GM19240 (cell line): Measurements from ENCODE around the gene TRIM37.
"Not testable (repeated sequence)": the region's sequence is repeated elsewhere in the genome, so short reads cannot be mapped to it uniquely, and the experiment has no call there.

Experiments used
- DNase-seq: peaks from one replicate; pipeline ENCODE4 v3.0.0; 2011; ENCODE audit warnings: low spot score; ENCODE audit not compliant: insufficient read length

Gene TRIM37

DNA sequence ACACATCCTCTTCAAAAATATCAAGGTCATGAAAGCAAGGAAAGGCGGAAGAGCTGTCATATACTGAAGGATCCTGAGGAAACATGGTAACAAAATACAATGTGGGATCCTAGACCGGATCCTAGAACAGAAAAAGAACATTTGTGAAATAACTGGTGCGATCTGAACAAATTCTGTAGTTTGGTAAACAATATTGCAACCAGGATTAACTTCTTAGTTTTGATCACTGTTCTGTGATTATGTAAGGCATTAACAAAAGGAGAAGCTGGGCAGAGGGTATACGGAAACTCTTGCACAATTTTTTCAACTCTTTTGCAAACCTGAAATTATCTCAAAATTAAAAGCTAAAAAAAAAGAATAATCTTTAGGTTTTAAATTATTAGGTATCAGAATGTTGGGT, 109.7 kb downstream of the TRIM37 start:
- no peak for DNase-seq

DNA sequence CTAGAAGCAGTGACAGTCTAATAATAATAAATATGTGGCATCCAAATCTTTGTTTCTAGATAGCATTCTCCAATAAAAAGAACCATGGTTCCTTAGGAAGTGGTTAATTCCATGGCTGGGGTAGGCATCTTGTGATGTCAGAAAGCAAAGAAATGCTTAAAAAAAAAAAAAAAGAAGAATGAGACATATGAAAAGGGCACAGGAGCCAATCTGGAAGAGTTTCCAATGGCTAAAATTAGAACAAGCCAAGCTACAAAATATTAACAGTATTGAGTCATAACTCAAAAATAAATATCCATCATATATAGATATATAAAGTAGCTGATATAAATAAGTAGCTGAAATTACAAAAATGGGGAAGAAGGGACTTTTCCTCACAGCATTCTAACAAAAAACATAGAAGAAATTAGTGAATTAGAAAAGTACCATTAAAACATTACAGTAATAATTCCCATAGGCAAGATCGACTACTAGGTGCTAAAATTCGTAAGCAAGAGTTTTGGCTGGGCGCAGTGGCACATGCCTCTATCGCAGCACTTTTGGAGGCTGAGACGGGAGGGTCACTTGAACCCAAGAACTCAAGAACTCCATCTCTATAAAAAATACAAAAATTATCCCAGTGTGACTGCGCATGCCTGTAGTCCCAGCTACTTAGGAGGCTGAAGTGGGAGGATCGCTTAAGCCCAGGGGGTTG, 111.3 kb downstream of the TRIM37 start:
- no peak for DNase-seq

DNA sequence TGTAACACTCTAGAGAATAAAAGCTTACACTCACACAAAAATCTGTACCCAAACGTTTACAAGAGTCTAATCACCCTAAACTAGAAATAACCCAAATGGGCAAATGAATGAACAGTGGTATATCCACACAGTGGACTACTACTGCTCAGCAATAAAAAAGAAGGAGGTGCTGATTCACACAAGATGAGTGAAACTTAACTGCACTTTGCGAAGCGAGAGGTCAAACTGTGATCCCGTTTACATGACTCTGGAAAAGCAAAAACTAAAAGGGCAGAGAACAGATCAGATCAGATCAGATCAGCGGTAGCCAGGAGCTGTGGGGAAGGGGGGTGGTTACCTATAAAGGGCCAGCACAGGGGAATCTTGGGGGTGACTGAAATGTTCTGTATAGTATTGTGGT, 113.4 kb downstream of the TRIM37 start:
- DNase-seq, result no peak

DNA sequence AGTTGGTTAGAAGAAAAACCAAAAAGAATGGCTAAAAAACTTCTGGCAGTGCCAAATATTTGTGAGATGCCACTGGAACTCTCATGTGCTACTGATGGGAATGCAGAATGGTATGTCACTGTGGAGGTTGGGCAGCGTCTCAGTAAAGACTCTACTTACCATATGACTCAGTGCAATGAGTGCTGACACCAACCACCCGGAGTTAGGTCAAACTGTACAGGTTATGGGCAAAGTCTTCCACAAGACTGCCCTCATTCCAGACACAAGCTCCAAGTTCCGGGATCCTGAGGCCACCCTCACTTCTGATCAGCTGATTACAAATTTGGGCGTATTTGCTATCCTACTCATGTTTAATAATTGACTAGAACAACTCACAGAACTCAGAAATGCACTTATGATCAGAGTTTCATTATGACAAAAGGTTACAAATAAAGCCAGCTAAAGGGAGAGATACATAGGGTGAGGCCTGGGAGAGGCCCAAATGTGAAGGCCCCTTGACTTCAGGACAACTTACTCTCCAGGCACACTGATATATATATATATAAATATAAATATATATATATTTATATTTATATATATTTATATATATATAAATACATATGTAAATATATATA, 114.9 kb downstream of the TRIM37 start:
- no peak for DNase-seq

DNA sequence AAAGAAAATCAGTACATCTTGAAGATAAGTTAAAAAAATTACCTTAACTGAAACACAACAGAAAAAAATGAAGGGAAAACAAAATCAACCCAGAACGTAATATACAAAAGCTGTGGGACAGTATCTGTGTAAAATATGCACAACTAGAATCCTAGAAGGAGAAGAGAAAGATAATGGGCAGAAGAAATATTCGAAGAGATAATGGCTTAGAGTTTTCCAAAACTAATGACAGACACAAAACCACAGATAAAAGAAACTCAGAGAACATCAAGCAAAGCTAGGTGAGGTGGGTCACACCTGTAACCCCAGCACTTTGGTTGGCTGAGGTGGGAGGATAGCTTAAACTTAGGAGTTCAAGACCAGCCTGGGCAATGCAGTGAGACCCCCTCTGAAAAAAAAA, 117.1 kb downstream of the TRIM37 start:
- DNase-seq, result no peak

DNA sequence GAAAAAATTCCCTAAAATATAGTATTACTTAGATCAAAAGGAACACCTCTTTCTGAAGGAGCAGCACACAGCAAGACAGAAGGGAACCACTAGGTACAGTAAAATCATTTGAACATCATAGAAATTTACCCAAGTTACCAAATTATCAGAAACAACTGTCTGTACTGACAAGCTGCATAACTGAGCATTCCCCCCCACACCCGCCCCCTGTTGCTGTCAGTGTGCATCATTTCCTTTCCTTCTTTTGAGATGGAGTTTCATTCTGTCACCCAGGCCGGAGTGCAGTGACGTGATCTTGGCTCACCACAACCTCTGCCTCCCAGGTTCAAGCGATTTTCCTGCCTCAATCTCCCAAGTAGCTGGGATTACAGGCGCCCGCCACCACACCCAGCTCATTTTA, 120.7 kb downstream of the TRIM37 start:
- DNase-seq, result no peak

DNA sequence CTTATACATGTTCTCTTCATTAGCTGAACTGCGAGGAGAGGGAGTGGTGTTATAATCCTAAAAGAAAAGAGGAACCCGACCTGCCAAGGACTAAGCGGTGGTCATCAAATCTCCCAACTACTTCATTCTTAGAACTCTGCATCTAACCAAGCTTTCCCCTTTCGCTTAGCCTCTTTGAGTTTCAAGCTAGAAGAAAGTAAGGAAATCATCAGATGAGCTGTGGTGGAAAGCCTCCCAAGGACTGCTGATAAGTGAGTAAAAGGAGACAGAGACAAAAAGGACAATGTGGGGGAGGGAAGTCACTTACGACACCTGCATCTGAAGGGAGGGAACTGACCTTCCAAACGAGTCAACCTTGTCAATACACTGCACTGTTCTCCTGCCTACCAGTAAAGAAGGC, 121.3 kb downstream of the TRIM37 start:
- no peak for DNase-seq

DNA sequence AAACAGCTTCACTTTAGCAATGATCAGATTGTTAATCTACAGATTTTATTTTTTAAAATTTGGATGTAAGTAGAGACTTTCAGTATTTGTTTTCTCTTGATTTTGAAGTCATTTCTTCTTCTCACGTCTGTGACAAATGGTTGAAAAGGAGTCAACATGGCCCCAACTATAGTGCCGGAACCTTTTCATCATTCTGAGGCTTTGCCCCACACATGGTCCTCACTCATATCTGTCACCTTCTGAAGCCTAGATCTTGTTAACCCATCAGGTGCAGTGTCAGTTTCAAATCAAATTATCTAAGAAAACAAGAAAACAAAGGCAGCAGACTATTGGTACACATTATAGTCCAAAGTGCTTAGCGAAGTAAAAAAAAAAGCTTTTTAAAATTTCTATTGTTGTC, 124.1 kb downstream of the TRIM37 start:
- DNase-seq, result no peak

DNA sequence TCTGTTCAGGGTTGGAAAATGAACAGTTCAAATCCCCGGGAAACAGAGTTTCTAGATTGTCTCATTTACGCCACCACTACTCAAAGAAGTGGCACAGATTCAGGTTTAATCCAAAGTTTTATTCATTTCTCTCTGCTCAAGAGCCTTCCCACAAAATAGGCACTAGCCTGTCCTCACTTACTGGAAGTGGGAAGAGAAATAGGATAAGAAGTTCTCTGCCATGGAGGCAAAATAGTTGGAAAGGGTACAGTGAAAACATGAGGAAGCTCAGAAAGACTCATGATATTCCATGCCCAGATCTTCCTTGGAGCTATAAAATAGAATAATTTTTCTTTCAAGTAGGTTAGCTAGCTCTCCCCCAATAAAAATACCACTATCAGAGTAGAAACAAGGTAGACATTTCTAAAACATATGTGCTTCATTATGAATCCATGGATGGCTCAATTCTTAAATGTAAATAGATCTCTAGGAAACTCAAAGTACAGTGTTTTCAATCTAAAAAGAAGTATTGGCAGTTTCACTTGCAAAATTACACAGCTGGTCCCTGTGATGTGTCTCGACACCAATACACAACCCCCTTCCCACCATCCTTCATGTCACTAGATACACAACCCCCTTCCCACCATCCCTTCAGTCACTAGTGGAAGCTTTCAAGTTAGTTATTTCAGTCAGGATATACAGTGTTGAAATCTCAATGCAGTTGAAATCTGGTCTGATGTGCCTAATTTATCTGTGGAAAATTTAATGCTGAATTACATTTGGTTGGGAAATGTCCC, 125.8 kb downstream of the TRIM37 start:
- no peak for DNase-seq

DNA sequence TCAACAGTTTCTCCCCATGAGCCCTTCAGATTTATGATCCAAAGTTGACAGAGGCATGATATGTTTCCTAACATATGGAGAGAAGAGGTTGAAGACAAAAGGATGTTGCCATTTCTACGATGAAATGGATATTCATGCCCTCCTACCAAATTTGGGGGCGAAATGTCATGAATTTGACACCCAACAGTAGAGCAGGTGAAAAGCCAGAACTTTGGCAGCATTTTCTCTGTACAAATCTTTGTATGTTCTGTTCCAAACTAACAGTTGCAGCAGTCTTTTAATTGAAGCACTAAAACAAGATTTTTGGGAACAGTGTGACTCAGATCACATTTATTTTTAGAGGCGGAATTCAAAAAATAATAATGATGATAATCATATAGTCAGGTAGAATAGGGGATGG, 130.1 kb downstream of the TRIM37 start:
- no peak for DNase-seq

DNA sequence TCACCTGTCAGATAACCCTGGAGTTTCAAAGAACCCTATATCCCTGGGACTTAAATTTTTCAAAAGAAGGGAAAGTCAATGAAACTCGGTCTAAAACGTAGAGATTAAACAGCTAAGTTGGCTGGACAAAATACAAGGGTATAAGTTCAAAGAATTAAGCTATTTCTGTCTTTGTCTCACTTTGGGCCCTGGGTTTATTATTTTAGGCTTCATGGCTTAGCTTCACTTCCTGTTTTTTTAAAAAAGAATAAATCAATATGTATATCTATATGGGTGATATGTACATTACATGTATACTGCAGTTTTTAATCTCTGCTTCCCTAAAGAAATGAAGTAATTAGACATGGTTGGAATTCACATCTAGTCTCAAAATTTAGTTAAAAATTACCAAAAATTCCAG, 132.3 kb downstream of the TRIM37 start:
- no peak for DNase-seq

DNA sequence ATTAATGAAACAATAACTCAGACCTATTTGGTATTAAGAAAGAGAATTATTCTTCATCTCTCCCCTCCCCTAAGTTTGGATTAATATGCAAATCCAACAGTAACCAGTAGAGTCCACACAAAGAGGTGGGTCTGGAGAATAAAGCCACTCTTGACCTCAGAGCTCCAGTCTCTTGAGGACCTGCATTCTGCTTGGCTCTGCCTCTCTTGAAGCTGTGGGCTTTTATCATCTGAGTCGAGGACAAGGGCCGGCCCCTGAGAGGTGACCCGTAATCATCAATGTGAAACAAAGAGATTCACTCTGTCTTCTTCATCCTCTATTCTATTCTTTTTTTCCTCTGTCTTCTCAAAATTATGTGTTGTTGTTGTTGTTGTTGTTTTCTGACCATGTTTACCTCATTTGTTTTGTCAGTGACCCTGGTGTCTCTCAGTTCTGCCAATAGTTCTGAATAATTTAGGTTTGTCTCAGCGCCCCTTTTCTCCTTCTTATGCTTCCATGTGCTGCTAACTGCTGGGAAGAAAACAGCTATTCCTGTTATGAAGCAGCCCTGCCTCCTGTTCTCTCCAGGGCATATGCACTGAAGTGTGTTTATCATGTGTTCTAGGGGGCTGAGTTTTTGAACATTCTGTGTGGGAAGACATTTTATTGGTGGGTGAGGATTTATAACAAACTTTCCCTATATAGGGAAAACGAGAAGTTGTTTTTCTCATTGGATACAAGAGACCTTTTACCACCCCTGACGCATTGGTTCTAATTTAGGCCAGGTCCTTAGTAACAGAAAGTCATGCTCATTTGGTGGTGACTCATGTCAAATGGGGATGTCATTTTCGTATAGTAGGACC, 135.8 kb downstream of the TRIM37 start:
- no peak for DNase-seq

DNA sequence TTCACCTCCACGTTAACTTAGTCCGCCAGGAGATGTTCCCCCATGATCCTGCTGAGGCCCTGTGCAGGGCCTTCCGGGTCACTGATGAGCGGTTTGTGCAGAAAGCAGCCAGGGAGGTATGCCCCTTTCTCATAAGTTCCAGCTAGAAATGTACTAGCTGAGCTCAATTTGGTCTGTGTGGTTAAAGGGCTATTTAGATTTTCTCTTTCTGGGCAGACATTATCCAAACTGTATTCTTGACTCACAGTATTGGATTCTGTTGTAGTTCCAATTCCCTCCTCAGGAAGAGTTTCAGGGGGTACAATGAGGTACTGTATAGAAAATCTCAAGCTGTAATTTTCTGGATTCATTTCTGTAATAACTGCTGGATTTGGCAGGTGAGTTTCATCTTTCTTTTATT, 137.1 kb downstream of the TRIM37 start:
- DNase-seq, result no peak

DNA sequence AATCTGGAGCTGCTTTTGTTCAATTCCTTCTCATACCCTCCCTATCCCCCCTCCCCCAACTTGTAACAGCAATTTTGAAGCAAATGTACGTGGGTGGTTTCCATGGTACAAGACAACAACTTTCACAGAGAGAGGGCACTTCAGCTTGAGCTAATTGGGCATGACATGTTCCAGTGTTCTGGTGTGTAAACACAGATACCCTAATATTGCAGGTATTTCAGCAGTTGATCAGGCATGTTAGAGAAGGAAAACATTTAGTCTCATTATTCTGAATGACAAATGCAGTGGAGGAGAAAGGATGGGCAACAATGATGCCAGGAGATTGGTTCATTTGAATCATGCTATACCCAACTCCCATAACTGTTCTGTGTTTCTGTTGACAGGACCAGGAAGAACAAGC, 137.5 kb downstream of the TRIM37 start:
- no peak for DNase-seq

DNA sequence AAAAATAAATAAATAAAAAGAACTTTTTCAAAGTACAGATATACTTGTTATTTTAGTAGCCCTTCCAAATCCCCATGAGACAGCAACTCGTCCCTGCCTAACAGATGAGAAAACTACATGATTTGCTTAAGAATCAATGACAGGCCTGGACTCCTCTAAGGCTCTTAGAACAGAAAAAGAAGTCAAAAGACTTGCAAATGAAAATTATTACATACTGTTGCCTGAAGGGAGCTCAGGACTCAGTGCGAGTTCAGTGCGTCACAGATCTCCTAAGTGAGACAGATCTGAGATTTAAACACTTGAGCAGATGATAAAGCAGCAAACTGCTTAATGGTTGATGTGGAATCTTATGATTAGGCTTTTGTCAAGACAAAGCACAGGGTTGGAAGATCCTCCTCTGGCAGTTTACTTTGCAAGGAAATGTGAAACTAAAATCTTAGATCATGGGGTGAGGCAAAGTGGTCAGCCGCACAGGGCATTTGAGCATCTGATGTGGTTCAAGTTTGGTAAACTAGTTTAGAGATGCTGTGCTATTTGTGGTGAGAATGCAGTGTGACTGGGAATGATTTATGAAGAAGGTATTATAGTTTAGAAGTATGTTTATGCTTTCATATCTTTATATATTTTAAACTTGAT, 138.1 kb downstream of the TRIM37 start:
- no peak for DNase-seq

DNA sequence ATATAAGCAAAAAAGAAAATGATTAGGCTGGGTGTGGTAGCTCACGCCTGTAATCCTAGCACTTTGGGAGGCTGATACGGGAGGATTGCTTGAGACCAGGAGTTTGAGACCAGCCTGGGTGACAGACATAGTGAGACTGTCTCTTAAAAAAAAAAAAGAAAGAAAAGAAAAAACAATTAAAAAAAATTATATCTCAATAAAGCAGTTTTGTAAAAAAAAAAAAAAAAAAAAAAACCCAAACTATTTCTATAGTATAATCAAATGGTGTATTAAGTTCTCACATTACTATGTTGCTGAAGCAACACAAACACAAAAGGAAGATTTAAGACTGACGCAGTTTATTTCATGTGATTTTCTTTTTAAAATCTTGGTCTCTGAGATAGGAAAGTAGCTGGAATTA, 140.5 kb downstream of the TRIM37 start:
- DNase-seq, result no peak

DNA sequence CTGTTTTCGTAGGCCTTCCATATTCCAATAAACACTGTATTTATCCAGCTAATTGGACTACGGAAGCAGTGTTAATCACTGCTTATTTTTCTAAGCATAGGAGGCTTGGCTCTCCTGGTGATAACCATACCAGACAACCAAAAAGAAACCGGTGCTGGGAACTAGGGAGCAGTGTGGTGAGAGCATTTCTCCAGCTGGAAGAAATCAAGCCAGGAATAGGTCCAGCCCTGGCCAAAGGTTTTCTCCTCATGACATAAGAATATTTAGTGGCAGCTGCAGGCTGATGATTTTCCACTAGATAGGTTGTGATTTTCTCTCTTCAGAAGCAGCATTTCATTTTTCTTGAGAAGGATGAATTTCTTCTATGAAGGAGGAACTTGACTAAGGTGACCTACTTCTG, 141.5 kb downstream of the TRIM37 start:
- no peak for DNase-seq

DNA sequence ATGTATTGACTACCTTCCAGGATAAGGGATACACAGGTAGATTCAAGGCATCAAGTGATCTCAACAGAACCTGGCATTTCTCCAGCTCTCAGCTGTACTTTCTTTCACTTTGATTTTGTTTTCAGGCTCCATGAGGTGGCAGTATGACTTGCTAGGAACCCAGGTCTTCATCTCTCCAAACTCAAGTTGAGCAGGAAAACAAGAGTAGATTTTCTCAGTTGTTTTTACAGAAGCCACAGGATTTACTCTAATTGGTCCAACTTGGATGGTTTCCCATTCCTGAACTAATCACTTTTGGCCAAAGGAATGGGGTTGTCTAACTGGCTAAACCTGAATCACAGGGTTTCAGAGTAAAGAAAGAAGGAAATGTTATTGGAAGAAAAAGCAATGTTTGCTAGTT, 146.6 kb downstream of the TRIM37 start:
- peak; percentile 11 for DNase-seq

DNA sequence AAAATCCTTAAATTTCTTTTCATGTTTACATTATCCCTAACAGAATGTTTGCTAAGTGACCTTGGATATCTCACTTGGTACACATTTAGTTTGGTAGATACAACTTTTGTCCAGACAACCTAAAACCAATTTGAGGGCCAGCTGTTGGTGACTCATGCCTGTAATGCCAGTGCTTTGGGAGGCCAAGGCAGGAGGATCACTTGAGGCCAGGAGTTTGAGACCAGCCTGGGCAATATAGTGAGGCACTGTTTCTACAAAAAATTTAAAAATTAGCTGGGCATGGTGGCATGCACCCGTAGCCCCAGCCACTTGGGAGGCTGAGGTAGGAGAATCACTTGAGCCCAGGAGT, 149.0 kb downstream of the TRIM37 start:
- not testable (repeated sequence) for DNase-seq

DNA sequence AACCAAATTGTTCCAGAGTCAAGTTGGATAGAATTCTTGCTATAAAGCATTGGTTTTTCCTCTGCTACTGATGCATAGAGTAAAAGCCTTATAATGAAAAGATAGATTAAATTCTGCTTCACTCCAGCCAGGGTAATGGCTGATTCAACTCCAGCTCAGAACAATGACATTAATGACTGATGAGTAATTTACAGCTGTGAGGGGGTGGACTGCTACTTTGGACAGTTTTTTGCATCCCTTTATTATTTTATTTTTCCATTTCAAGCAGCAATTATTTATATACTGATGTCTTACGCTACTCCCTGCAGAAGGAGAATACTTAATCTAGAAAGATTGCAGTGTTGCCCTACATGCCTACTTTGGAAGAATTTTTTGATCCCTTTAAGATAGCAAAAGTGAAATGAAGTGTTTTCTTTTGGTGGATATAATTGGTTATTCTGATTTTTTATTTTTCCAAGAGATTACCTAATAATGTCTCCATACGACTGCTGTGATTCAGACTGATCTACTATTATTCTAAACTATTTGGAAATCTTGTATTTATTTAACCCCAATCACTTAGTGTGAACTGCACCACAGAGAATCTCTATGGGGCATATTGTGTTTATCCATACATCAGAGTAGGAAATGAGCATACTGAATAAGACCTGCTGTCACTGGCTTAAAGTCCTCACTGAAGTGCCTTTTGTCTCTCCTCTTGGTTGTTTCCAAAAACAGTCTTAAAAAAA, 149.5 kb downstream of the TRIM37 start:
- no peak for DNase-seq

DNA sequence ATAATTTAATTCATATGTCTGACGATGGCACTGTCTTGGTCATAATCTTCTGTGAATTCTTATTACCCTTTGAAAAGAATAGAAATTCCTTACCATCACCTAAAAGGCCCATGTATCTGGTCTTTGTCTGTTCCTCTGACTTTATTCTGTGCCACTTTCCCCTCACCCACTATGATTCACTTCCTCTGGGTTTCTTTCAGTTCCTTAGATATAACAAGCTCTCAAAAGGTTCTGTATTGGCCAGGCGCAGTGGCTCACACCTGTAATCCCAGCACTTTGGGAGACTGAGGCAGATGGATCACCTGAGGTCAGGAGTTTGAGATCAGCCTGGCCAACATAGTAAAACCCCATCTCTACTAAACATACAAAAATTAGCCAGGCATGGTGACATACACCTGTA, 152.3 kb downstream of the TRIM37 start:
- not testable (repeated sequence) for DNase-seq
